ENCODE measurements around the gene LYPD8.

LYPD8 gene

GRCh38 chr1:248696774-248697173, 58.8 kb downstream of the LYPD8 start:
- DNase-seq = no peak

- DNase-seq = no peak
Observed at GRCh38 chr1:248696261-248696660, 59.3 kb downstream of the LYPD8 start.

- no peak for DNase-seq
Observed at GRCh38 chr1:248695451-248696132, 60.0 kb downstream of the LYPD8 start.

DNA sequence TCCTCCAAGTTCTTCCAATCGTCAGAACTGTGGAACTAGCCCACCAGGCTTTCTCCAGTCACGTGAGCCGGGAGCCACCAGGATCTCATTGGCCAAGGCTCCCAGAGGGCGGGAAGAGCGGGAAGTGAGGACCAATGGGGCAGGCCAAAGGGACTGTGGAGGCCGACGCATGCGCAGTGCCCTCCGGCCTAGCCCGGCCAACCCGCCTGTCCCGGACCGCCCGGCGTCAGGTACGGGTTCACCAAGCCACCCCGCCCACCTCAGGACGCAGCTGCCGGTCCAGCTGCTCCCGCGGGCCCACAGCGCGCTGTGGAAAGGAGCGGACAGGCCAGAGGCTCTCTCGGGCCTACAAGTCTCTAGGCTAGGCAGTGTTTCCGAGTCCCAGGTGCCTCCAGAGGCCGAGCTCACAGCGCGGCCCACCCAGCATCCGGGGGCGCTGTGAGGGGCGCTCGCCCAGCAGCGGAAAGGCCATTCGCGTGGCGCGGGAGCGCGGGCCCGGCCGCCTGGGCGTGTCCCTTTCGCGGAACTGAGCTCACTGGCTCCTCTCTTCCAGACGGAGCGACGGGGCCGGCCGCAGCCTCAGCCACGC, 63.9 kb downstream of the LYPD8 start:
- DNase-seq = no peak

All from eye (tissue), 1 donor.